Hypothalamus (tissue), 51 donors: Measurements from ENCODE around the gene RAPH1.

Experiments
- DNase-seq, 51 donors: peaks; one replicate each; lab custom pipeline; 2025; lab: John Stamatoyannopoulos, UW

The RAPH1 gene

GRCh38 chr2:203535078-203535783 is at the start of gene RAPH1:
Gene RAPH1, minus strand, starts transcription at chr2:203535301. Its CDS starts 39,948 bp downstream, at chr2:203495353.
- peak in 50 of 51 donors; percentile 16 to 90 (median 60) for DNase-seq

GRCh38 chr2:203584784-203585183 is 49.7 kb upstream of the RAPH1 start:
- DNase-seq: no peak

- no peak for DNase-seq
Observed at GRCh38 chr2:203583701-203584100, 48.6 kb upstream of the RAPH1 start.

GRCh38 chr2:203583084-203583695 is 48.1 kb upstream of the RAPH1 start:
- DNase-seq: no peak

- DNase-seq: no peak
Observed at GRCh38 chr2:203582468-203582867, 47.4 kb upstream of the RAPH1 start.

- DNase-seq: peak in 30 of 51 donors; percentile 0 to 50 (median 26)
Observed at GRCh38 chr2:203580844-203581243, 45.7 kb upstream of the RAPH1 start.

- no peak for DNase-seq
Observed at GRCh38 chr2:203579730-203580129, 44.6 kb upstream of the RAPH1 start.

- no peak for DNase-seq
Observed at GRCh38 chr2:203578759-203579643, 43.9 kb upstream of the RAPH1 start.

- no peak for DNase-seq
Observed at GRCh38 chr2:203574824-203575223, 39.7 kb upstream of the RAPH1 start.

GRCh38 chr2:203572316-203572715 is 37.2 kb upstream of the RAPH1 start:
- no peak for DNase-seq

- DNase-seq: no peak
Observed at GRCh38 chr2:203569677-203570316, 34.7 kb upstream of the RAPH1 start.

GRCh38 chr2:203567691-203568090 is 32.6 kb upstream of the RAPH1 start:
- DNase-seq: no peak

GRCh38 chr2:203566161-203566560 is 31.1 kb upstream of the RAPH1 start:
- no peak for DNase-seq

GRCh38 chr2:203565076-203565475 is 30.0 kb upstream of the RAPH1 start:
- no peak for DNase-seq

- DNase-seq: no peak
Observed at GRCh38 chr2:203562268-203562667, 27.2 kb upstream of the RAPH1 start.

- DNase-seq: no peak
Observed at GRCh38 chr2:203559641-203560040, 24.5 kb upstream of the RAPH1 start.

- DNase-seq: no peak
Observed at GRCh38 chr2:203553784-203554183, 18.7 kb upstream of the RAPH1 start.

GRCh38 chr2:203551778-203552177 is 16.7 kb upstream of the RAPH1 start:
- no peak for DNase-seq

GRCh38 chr2:203550266-203550665 is 15.2 kb upstream of the RAPH1 start:
- no peak for DNase-seq

GRCh38 chr2:203549406-203549805 is 14.3 kb upstream of the RAPH1 start:
- no peak for DNase-seq

GRCh38 chr2:203548887-203549286 is 13.8 kb upstream of the RAPH1 start:
- DNase-seq: no peak
